ENCODE results near the gene UBE2QL1.

UBE2QL1 gene

GRCh38 chr5:6473284-6473683 is 24.6 kb downstream of the UBE2QL1 start:
- in situ Hi-C loops (cut with MboI; ENCODE audit: low sequenced_read_pairs): no loop called here

DNA sequence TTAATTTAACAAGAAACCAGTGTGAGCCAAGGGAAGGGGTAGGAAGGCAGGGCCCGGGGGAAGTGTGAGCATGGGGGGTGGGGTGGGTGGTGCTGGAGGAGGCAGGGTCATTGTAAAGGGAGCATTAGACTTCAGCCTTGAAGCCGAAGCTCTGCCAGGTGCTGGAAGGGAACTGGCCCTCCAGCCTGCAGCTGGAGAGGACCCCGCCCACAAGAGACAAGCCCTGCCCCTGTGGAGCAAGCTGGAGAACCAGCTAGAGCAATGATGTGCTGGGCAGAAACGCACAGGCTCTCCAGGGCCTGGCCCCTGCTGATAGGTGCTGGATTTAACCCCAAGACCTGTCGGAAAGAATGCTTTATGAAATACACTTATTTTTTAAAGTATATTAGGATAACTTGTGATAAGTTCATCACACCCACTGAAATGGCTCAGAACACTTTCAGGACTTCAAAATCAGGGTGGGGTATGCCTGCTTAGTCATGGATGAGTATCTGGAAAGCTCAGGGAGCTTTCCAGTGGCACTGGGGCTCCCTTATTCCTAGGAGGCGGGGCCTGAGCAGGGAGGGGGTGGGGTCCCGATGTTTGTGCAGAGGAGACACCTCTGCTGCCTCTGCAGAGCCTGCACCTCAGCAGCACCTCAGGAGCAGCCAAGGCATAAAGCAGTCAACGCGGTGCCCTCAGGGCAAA is 27.1 kb downstream of the UBE2QL1 start:
- in situ Hi-C loops (cut with MboI; ENCODE audit: low sequenced_read_pairs): no loop called here

GRCh38 chr5:6476313-6476661 is 27.6 kb downstream of the UBE2QL1 start:
- in situ Hi-C loops (cut with MboI; ENCODE audit: low sequenced_read_pairs): no loop called here

- in situ Hi-C loops (cut with MboI; ENCODE audit: low sequenced_read_pairs): no loop called here
Measured at GRCh38 chr5:6478793-6479192, 30.1 kb downstream of the UBE2QL1 start.

DNA sequence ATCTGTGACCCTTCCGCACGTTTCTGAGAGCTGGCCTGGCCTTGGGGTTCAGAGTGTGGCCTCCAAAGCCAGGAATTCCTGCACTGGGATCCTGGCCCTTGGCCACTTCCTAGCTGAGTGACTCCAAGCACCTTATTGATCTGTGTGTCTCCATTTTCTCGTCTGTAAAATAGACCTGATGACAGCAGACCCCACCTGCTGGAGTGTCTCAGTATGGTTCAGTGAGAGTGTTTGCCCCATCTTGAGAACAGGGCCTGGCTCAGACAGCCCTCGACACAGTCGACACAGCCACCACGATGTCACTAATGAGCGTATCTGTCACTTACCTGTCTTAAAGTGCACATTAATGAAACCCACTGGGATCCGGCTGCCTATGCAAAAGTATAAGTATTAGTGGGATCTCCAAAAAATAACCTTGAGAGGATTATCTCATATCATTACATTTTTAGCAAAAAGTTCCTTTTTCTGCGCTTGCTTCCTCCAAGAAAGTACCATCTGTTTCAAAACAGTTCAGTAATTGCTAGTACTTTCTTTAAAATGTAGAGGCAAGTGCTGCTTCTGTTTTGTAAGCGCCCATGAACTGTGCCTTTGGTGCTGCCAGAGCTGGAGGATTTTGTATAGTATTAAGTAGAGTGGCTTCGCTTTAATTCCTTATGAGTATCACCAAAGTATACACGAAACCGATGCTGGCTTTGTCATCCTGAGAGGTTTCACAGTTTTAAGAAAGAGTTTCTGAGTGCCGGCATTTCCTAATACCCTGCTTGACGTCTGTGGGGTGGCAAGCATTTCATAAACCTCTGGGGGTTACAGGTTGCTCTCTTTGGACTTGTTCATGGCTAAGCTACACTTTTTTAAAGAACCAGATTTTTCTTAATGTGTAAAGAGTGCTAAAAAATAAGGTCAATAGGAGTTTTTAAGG is 31.7 kb downstream of the UBE2QL1 start:
- in situ Hi-C loops (cut with MboI; ENCODE audit: low sequenced_read_pairs): no loop called here

DNA sequence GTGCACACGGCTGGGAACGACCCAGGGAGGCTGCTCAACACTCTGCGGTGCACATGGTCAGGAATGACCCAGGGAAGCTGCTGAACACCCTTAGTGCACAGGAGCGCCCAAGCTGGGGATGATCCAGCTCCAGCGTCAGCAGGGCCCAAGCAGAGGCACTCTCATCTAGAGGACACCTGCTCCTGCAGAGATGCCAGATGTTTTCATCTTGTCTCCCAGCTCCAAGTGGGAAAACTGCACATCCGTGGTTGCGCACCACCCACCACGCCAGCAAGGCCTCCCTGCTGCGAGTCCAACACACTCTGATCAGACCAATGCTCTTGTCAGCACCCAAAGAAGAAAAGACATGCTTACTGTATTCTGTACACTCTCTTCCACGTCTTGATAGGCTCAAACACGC is 34.1 kb downstream of the UBE2QL1 start:
- in situ Hi-C loops (cut with MboI; ENCODE audit: low sequenced_read_pairs): no loop called here

DNA sequence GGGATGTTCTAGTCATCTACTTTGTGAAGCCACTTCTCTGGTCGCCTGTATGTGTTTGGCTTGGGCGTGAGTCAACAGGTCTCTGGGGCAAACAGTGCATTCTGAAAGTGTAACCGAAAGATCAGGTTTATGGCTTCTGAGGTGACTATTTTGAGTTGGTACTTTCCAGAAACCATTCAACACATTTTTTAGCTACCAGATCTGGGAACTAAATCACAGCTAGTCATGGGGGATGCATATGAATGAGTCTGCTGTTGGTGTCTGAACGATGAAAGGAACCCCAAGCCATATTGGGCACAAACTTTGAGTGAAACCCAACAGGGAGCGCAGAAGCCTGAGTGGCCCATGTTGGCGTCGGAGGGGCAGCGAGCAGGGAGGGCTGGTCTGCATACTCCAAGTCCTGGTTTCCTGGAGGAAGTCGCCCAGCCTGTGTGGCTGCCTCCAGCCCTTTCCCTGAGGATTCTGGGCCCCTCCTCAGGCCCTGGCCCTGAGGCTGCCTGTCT is 35.3 kb downstream of the UBE2QL1 start:
- in situ Hi-C loops (cut with MboI; ENCODE audit: low sequenced_read_pairs): no loop called here

- in situ Hi-C loops (cut with MboI; ENCODE audit: low sequenced_read_pairs): no loop called here
Measured at GRCh38 chr5:6484446-6484845, 35.8 kb downstream of the UBE2QL1 start.

GRCh38 chr5:6484899-6485298 is 36.2 kb downstream of the UBE2QL1 start:
- in situ Hi-C loops (cut with MboI; ENCODE audit: low sequenced_read_pairs): no loop called here

DNA sequence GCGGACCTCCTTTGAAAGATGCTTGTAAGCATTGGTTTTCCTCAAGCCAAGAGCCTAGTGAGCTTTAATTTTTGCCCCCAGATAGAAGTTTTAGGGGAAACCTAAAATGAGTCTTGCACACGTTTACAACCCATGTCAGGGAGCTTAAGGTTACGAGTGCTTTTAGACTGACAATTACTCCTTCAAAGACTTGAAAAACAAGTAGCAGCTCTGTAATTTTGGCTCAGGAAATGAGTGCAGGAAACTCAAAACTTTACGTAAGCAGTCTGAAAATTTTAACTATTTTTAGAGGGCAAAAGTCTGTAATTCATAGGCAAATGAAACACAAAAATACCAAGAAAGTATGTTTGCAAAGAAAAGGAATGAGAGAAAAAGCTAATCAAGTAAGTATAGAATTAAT is 36.8 kb downstream of the UBE2QL1 start:
- in situ Hi-C loops (cut with MboI; ENCODE audit: low sequenced_read_pairs): no loop called here

DNA sequence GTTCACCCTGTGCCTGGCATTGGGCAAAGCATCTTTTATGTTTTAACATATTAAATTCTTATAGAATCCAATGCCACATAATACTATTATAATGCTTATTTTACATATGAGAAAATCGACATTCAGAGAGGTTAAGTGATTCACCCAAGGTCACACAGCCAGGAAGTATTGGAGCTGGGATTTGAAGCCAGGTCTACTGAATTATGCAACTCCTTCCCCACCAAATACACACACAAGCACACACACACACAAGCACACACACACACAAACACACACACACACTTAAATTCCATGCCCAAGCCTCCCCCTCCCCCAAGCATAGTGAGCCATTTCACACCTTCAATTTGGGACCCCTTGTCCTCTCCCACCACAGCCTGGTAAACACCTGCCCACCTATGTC is 37.4 kb downstream of the UBE2QL1 start:
- in situ Hi-C loops (cut with MboI; ENCODE audit: low sequenced_read_pairs): no loop called here

DNA sequence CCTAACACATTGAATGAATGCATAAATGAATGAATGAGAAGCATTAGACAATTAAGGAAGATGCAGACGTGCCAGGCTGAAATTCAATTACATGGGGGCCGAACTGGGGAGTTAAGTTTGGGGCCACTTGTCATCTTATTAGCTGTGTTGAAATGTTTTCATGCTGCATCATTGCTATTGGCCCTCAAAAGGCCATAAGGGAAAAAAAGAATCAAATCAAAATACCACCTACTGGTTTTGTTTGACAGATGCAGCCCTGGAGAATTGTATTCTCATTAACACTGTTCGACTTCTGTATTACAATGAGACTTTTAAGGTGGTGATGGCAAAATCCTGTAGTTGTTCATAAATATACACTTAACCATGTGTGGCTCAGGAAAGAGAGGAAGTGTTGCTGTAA is 38.4 kb downstream of the UBE2QL1 start:
- in situ Hi-C loops (cut with MboI; ENCODE audit: low sequenced_read_pairs): no loop called here

GRCh38 chr5:6488021-6488420 is 39.4 kb downstream of the UBE2QL1 start:
- in situ Hi-C loops (cut with MboI; ENCODE audit: low sequenced_read_pairs): no loop called here

DNA sequence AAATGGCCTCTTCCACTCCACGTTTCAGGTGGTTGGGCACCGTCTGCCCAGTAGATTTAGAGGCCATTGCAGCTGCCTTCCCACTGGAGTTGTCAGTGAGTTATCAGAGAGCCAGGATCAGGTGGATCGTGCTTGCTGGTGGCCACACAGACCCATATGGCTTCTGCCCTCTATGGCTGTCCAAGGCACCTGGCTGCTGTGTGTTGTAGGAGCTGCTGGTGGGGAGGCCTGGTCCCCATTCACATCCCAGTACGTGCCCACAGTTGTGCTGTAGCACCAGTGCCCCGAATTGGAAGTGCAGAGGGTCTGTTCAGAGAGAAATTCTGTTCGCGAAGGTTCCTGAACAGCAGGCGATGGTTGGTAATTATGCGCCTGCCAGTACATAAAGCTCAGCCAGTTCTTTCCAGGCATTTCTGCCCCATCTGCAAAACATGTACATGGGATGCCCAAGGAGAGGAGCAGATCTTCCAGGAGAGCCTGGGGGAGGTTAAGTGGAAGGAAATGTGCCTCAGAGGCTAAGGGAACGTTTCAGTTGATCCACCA is 41.1 kb downstream of the UBE2QL1 start:
- in situ Hi-C loops (cut with MboI; ENCODE audit: low sequenced_read_pairs): no loop called here

DNA sequence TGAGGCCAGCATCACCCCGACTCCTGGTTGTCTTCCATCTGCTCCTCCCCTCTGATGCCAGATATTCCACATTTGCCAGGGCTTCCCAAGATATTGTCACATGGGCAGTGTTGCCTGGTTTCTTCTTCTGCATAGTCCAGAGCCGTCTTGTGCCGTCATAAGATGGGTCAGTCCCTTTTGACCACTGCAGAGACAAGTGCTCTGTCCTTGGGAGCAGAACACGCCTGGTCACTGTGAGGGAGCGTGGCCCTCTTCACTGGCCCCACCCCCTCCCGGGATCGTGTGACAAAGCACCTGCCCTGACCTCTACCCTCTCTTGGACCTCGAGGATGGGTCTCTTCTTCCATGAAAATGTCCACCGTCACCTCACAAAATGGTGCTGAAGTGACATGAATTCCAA is 41.6 kb downstream of the UBE2QL1 start:
- in situ Hi-C loops (cut with MboI; ENCODE audit: low sequenced_read_pairs): no loop called here

DNA sequence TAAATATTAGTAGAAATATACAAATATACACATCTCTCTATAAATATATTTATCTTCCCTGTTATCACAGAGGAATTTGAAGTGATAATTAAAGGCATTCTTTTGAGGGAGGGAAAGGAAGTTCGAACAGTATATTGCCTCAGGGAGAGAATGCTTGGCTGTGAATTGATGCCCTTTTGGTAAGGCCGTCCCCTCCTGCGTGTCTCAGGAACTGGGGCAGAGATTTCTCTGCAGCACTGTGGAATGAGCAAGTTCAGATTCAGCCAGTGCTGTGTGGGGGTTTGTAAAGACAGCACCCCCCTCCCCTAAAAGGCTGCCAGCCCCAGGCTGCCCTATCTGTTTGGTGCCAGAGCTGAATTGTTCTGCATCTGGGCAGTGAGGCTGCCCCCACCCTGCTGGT is 42.0 kb downstream of the UBE2QL1 start:
- in situ Hi-C loops (cut with MboI; ENCODE audit: low sequenced_read_pairs): no loop called here

DNA sequence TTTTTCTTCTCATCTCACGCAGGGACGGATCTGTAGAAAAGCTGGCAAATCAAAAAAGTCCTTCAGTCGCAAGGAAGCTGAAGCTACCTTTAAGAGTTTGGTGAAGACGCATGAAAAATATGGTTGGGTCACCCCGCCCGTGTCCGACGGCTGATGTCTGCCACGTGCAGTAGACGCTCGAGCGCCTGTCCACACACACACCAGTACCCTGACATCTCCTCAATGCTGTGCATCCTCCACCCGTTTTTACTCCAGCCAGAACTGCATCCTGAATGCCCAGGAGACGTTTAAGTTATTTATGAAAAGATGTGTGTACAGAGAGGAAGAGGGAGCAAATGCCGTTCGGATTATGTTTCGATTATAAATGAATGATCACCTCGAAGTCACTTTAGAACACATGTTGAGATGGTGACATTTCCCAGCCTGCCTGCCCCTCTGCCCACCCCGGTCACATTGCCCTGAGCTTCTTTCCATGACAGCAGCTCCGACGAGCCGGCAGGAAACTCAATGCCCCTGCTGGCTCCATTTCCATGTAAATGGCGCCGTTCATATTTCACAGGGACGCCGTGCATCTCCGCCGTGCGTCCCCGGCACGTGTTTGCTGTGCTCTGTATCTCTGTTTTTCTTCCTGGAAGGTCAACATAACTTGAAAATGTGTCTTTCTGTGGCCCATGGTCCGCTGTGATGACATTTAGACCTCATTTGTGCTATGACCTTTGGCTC is 42.7 kb downstream of the UBE2QL1 start:
- in situ Hi-C loops (cut with MboI; ENCODE audit: low sequenced_read_pairs): no loop called here

DNA sequence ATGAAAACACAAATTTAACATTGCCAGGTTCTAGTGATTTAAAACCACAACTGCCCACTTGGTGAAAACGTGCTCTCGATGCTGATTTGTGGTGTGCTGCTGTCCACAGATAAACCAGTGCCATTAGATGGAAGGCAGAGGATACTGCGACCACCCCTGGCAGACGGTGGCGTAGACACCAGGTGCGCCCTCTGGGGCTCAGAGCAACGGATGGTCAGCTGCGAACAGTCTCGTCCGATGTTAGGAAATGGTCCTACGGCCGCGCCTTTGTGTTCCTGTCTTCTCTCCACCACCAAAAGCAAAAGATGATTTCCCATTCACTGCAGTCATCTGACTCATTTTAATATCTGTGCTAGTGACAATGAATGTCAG is 43.2 kb downstream of the UBE2QL1 start:
- in situ Hi-C loops (cut with MboI; ENCODE audit: low sequenced_read_pairs): no loop called here

GRCh38 chr5:6492934-6493333 is 44.3 kb downstream of the UBE2QL1 start:
- in situ Hi-C loops (cut with MboI; ENCODE audit: low sequenced_read_pairs): no loop called here

DNA sequence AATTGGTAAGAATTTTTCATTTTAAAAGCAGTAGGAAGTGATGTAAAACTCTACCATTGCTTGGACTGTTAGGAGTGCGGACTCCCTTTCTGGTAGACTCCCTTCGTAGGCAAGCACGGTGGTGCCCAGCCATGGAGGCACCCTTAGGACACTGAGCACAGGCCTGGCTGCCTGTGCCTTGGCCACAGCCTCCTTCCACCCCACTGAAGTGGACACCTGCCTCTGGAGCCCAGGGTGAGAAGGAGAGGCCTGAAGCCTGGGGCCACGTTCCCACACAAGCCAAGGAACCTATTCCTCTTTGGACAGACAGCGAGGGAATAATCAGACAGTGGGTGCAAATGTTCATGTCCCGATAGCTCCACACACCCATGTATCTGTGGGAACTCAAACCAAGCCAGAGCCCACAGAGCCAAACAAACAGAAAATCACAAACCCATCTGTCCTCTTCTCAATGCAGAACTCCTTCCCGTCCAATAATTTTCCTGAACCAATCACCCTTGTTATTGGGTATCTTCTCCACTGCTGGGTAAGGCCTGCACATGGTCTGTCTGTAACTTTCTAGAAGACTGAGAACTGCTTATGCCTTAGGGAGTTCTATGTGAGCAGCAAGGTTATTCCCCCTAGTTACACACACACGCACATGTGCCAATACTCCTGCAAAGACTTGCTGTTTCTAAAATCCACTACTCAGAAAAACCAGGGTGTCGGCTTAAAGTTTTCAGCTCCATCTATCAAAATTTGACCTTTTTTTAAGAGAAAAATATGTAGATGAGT is 45.2 kb downstream of the UBE2QL1 start:
- in situ Hi-C loops (cut with MboI; ENCODE audit: low sequenced_read_pairs): no loop called here

GRCh38 chr5:6494939-6495338 is 46.3 kb downstream of the UBE2QL1 start:
- in situ Hi-C loops (cut with MboI; ENCODE audit: low sequenced_read_pairs): no loop called here
